Ishikawa (cell line): Measurements from ENCODE around the gene TFAM.

Experiments
- CEBPB ChIP-seq: IDR thresholded peaks from 2 replicates; pipeline ENCODE4 v1.6.1; 2012
- CREB1 ChIP-seq: IDR thresholded peaks from 2 replicates; pipeline ENCODE4 v1.6.1; 2012; ENCODE audit warnings: low read depth
- EGR1 ChIP-seq: IDR thresholded peaks from 2 replicates; pipeline ENCODE4 v1.6.1; 2012
- EP300 ChIP-seq: IDR thresholded peaks from 2 replicates; pipeline ENCODE4 v1.6.1; 2012; ENCODE audit warnings: borderline replicate concordance
- FOXM1 ChIP-seq: IDR thresholded peaks from 2 replicates; pipeline ENCODE4 v1.6.1; 2012; ENCODE audit warnings: low read depth, borderline replicate concordance
- NFIC ChIP-seq: IDR thresholded peaks from 2 replicates; pipeline ENCODE4 v1.6.1; 2012
- RAD21 ChIP-seq: IDR thresholded peaks from 2 replicates; pipeline ENCODE4 v1.6.1; 2012; ENCODE audit warnings: low read depth
- TAF1 ChIP-seq: IDR thresholded peaks from 2 replicates; pipeline ENCODE4 v1.6.1; 2012; ENCODE audit warnings: low read depth, mild to moderate bottlenecking
- TCF12 ChIP-seq: IDR thresholded peaks from 2 replicates; pipeline ENCODE4 v1.6.1; 2012; ENCODE audit warnings: low read depth
- TEAD4 ChIP-seq: IDR thresholded peaks from 2 replicates; pipeline ENCODE4 v1.6.1; 2012
- USF1 ChIP-seq: IDR thresholded peaks from 2 replicates; pipeline ENCODE4 v1.6.1; 2012
- YY1 ChIP-seq: IDR thresholded peaks from 2 replicates; pipeline ENCODE4 v1.6.1; 2012; ENCODE audit warnings: low read depth
- ZBTB7A ChIP-seq: IDR thresholded peaks from 2 replicates; pipeline ENCODE4 v1.6.1; 2012; ENCODE audit warnings: low read depth
- TF ChIP-seq, protein P1 (sequence below): IDR thresholded peaks from 2 replicates; pipeline ENCODE4 v1.6.1; 2012; ENCODE audit warnings: low read depth, mild to moderate bottlenecking
- TF ChIP-seq, protein P2 (sequence below): IDR thresholded peaks from 2 replicates; pipeline ENCODE4 v1.6.1; 2012

TFAM gene

DNA sequence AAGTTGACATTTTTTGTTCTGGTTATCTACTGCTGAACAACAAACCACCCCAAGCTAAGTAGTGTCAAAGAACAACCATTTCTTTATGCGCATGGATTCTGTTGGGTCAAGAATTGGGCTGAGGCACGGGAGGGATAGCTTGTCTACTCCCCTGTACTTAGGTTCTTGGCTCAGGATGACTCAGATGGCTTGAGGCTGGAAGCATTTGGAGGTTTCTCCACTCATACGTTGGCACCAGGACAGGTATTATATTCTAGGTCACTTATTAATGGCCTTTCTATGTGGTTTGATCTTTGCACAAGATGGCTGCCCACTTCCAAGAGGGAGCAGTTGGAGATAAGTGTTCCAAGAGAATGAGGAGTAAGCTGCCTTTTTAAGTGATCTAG is 11.8 kb upstream of the TFAM start:
- TF ChIP-seq TAF1: no peak
- TF ChIP-seq CEBPB: no peak
- TF ChIP-seq RAD21: no peak
- no peak for TF ChIP-seq CREB1

- no peak for TF ChIP-seq NFIC
- no peak for TF ChIP-seq CEBPB
- TF ChIP-seq CREB1: no peak
- no peak for TF ChIP-seq RAD21
- no peak for TF ChIP-seq FOXM1
- no peak for TF ChIP-seq YY1
- no peak for TF ChIP-seq EGR1
- TF ChIP-seq, protein P1, sequence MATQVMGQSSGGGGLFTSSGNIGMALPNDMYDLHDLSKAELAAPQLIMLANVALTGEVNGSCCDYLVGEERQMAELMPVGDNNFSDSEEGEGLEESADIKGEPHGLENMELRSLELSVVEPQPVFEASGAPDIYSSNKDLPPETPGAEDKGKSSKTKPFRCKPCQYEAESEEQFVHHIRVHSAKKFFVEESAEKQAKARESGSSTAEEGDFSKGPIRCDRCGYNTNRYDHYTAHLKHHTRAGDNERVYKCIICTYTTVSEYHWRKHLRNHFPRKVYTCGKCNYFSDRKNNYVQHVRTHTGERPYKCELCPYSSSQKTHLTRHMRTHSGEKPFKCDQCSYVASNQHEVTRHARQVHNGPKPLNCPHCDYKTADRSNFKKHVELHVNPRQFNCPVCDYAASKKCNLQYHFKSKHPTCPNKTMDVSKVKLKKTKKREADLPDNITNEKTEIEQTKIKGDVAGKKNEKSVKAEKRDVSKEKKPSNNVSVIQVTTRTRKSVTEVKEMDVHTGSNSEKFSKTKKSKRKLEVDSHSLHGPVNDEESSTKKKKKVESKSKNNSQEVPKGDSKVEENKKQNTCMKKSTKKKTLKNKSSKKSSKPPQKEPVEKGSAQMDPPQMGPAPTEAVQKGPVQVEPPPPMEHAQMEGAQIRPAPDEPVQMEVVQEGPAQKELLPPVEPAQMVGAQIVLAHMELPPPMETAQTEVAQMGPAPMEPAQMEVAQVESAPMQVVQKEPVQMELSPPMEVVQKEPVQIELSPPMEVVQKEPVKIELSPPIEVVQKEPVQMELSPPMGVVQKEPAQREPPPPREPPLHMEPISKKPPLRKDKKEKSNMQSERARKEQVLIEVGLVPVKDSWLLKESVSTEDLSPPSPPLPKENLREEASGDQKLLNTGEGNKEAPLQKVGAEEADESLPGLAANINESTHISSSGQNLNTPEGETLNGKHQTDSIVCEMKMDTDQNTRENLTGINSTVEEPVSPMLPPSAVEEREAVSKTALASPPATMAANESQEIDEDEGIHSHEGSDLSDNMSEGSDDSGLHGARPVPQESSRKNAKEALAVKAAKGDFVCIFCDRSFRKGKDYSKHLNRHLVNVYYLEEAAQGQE: no peak
- no peak for TF ChIP-seq TAF1
- TF ChIP-seq TCF12: no peak
- no peak for TF ChIP-seq ZBTB7A
- TF ChIP-seq TEAD4: no peak
- TF ChIP-seq, protein P2, sequence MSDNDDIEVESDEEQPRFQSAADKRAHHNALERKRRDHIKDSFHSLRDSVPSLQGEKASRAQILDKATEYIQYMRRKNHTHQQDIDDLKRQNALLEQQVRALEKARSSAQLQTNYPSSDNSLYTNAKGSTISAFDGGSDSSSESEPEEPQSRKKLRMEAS: no peak
Observed at GRCh38 chr10:58382489-58382995, 2.7 kb upstream of the TFAM start.

DNA sequence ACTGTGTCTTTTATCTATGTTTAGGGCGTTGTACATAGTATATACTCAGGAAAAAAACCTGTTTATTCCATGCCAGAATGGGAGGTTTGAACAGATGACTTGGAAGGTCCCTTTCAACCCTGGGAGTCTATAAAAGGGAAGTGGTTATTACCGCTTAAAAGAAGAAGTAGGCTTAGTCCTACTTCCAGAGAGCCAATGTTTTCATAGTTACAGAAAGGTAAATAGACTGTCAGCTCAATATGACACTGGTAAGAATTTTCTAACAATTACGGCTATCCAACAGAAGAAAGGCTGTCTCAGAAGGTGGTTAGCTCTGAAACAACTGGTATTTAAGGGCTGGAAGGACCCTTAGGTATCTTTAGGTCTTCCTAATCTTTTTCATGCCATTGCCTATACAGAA is 1.1 kb upstream of the TFAM start:
- TF ChIP-seq CREB1 (no peak), NFIC (no peak), TCF12 (no peak), RAD21 (no peak), FOXM1 (no peak), TAF1 (no peak), USF1 (no peak)

DNA sequence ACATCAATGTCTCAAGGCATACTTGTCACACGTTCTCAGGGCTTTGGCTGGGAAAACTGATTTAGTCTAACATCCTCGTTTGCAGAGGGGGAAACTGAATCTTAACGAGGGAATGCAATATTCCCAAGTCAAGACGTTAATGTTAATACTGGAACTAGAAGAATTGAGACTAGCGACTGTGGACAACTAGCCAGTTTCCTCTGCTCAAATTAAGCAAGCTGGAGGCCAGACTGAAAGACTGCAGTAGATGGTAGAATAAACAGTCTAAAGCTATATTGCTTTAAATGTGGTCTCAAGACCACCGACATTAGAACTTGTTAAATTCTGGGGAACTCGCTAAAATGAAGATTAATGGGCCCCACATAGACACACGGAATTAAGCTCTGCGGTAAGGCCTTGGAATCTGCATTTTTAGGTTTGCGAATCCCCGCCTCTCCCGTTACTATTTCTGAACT is 639 bp upstream of the TFAM start:
- TF ChIP-seq CEBPB (no peak), USF1 (no peak), ZBTB7A (no peak), RAD21 (no peak), TEAD4 (no peak), EP300 (no peak), CREB1 (no peak), TAF1 (no peak), EGR1 (no peak), TCF12 (no peak)
- TF ChIP-seq, protein P1: no peak
- TF ChIP-seq, protein P2: no peak

GRCh38 chr10:58385784-58386112 is 538 bp downstream of the TFAM start:
- TF ChIP-seq NFIC (no peak), USF1 (no peak), YY1 (no peak), EGR1 (no peak), TCF12 (no peak), ZBTB7A (no peak), TEAD4 (no peak)

DNA sequence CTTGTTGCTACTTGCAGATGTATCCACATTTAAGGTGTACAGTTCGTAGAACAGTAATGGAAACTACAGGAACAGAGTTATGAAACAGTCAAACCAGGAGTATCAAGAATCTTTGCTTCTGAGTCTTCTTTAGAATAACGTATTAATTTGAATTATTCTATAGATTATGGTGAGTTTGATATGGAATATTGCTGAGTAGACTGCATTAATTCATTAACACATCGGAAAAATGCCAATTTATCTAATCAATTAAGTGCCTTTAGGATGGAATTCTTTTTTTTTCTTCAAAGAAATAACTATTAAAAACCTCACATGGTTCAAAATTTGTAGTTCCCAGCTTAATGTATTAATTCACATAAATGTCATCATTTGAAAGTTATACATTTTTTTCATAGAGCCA is 3.8 kb downstream of the TFAM start:
- TF ChIP-seq, protein P2: no peak
- TF ChIP-seq NFIC (no peak), EGR1 (no peak), TEAD4 (no peak), CEBPB (no peak), ZBTB7A (no peak), RAD21 (no peak), CREB1 (no peak), USF1 (no peak), YY1 (no peak), FOXM1 (no peak), TAF1 (no peak), EP300 (no peak), TCF12 (no peak)
- TF ChIP-seq, protein P1: no peak
